ENCODE data around the gene TSPAN32. TPM values are rescaled to one million over a fixed set of nuclear protein-coding genes. Genes with fewer than 3 reads are reported as not detected.

TSPAN32 gene
- total RNA-seq, 1 donor from 2014 or later = 12.5 TPM

DNA sequence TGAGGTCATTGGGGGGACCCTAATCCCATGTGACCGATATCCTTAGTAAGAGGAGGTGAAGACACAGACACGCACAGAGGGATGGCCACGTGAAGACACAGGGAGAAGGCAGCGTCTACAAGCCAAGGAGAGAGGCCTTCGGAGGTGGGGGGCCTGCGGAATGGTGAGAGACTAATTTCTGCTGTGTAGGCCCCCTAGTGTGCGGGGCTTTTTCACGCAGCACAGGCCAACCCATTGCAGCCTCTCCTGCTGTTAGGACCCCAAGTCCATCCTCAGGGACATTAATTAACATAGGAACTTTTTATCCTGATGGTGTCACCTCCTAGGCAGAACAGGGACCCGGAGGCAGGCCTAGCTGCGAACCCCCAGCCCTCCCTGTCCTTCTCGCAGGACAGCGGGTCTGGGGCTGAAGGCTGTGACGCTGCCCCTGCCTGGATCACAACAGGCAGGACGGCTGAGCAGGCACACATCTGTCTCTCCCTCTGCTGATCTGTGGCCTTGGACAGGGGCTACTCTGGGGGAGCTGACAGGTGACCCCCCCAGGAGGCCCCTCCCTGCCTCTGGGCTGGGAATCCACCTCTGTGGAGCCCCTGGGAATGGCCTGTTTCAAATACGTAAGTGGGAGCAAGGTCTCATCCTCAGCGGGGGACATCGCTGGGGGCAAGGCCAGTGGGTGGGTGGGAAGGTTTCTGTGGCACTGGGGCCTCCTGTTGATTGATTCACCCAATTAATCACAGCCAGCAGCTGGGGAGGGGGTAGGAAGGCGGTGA is 39.3 kb upstream of the TSPAN32 start:
- no peak for TF ChIP-seq CTCF (IDR thresholded peaks at IDR 0.05)
- Histone ChIP-seq H3K36me3 (no peaks in the 10 kb centered on the region), H3K27me3 (ENCODE audit: low read depth) (no peaks in the 10 kb centered on the region), H3K4me3 (no peak overlapping the region), H3K9me3 (no peaks in the 10 kb centered on the region), H3K4me1 (peaks cover 7% of the 10 kb centered on the region), H3K27ac (no peak overlapping the region)
- intact Hi-C loops (cut with DNase I) = no loop called here
- ATAC-seq = no peak
- DNase-seq = no peak

DNA sequence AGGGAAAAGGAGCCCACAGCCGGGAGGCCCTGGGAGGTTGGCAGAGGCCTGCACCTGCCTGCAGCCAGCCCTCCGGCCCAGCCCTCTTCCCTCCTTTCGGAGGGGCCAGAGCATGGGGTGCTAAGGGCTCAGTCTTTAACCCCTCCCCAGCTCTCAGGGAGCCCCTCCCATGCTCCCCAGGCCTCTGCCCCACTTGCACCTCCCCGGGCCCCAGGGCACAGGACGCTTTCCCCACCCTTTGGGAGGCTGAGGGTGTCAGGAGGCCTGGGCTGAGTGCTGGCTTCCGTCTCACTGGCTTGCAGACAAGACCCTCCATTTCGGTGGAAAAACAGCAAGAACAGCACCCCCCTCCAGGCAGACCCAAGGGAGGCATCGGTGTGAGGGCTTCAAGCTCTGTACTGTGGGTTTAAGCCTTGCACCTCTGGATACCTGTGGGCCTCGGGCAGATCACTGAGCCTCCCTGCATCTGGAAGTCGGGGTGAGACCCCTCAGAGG is 38.7 kb upstream of the TSPAN32 start:
- intact Hi-C loops (cut with DNase I) = no loop called here
- no peak overlapping the region for H3K27ac ChIP-seq
- DNase-seq (no peak), ATAC-seq (no peak)
- H3K9me3 ChIP-seq = no peaks in the 10 kb centered on the region
- no peak overlapping the region for H3K4me3 ChIP-seq
- TF ChIP-seq CTCF (IDR thresholded peaks at IDR 0.05) = no peak
- peaks cover 6% of the 10 kb centered on the region for H3K27me3 ChIP-seq (ENCODE audit: low read depth)
- peaks cover 7% of the 10 kb centered on the region for H3K4me1 ChIP-seq
- no peaks in the 10 kb centered on the region for H3K36me3 ChIP-seq

- ATAC-seq (no peak), DNase-seq (no peak)
- H3K9me3 ChIP-seq = no peaks in the 10 kb centered on the region
- no peak overlapping the region for H3K4me3 ChIP-seq
- H3K4me1 ChIP-seq = peaks cover 12% of the 10 kb centered on the region
- intact Hi-C loops (cut with DNase I) = no loop called here
- H3K27me3 ChIP-seq (ENCODE audit: low read depth) = peaks cover 14% of the 10 kb centered on the region
- no peak for TF ChIP-seq CTCF (IDR thresholded peaks at IDR 0.05)
- H3K36me3 ChIP-seq = no peaks in the 10 kb centered on the region
- no peak overlapping the region for H3K27ac ChIP-seq
Measured at GRCh38 chr11:2263724-2264360, 38.0 kb upstream of the TSPAN32 start.

GRCh38 chr11:2264366-2265053 is 37.3 kb upstream of the TSPAN32 start:
- no peak for TF ChIP-seq CTCF (IDR thresholded peaks at IDR 0.05)
- DNase-seq (no peak), ATAC-seq (no peak)
- H3K27me3 ChIP-seq (ENCODE audit: low read depth) = peaks cover 20% of the 10 kb centered on the region
- intact Hi-C loops (cut with DNase I) = no loop called here
- H3K4me1 ChIP-seq = peaks cover 15% of the 10 kb centered on the region
- H3K9me3 ChIP-seq = no peaks in the 10 kb centered on the region
- H3K4me3 ChIP-seq = no peak overlapping the region
- no peaks in the 10 kb centered on the region for H3K36me3 ChIP-seq
- no peak overlapping the region for H3K27ac ChIP-seq

DNA sequence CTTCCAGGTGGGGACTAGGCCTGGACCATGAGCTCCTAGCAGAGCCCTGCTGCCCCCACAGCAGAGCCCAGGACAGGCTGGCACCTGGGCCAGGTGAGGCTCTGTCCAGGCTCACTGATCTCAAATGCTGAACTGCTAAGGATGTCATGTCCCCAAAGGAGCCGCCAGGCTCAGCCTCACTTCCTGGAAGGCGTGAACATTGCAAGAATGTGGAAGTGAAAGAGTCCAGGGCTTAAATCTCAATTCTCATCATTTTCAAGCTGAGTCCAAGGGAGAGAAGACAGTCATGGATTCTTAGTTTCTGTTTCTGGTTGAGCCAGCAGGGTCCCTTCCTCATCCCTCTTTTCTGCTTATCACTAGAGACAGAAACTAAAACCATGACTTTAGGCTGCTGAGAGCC is 36.4 kb upstream of the TSPAN32 start:
- Histone ChIP-seq H3K36me3 (no peaks in the 10 kb centered on the region), H3K27me3 (ENCODE audit: low read depth) (peaks cover 27% of the 10 kb centered on the region), H3K9me3 (no peaks in the 10 kb centered on the region), H3K4me1 (peaks cover 24% of the 10 kb centered on the region), H3K4me3 (no peak overlapping the region), H3K27ac (peak overlapping the region; percentile 36)
- intact Hi-C loops (cut with DNase I) = no loop called here
- ATAC-seq = no peak
- DNase-seq = peak; percentile 68
- TF ChIP-seq CTCF (IDR thresholded peaks at IDR 0.05) = no peak
